Hepatocyte (in vitro differentiated cells): ENCODE data around the gene GORASP1. TPM values are rescaled to one million over a fixed set of nuclear protein-coding genes. Genes with fewer than 3 reads are reported as not detected.
A peak's percentile ranks its signal among the peaks of the same experiment; 100 is the strongest.

Source experiments
- DNase-seq: peaks from one replicate; pipeline ENCODE4 v3.0.0-alpha.2; 2016; ENCODE audit warnings: low spot score
- H2AFZ ChIP-seq: fragments of 200-600 bp; sonication (generic); 2 replicates; pipeline ENCODE4 v1.6.0; 2016; ENCODE audit warnings: antibody characterized with exemption, mild to moderate bottlenecking
- H3K27ac ChIP-seq: fragments of 200-600 bp; sonication (generic); 2 replicates; pipeline ENCODE4 v1.5.1; 2016; ENCODE audit warnings: mild to moderate bottlenecking
- H3K27me3 ChIP-seq: fragments of 200-600 bp; sonication (generic); 2 replicates; pipeline ENCODE4 v1.6.1; 2016
- H3K36me3 ChIP-seq: fragments of 200-600 bp; sonication (generic); replicated peaks from 2 replicates; pipeline ENCODE4 v1.5.1; 2016; ENCODE audit warnings: low read depth; ENCODE audit not compliant: insufficient read depth
- H3K4me1 ChIP-seq: fragments of 200-600 bp; sonication (generic); 2 replicates; pipeline ENCODE4 v1.5.1; 2016; ENCODE audit warnings: mild to moderate bottlenecking, moderate library complexity; ENCODE audit not compliant: insufficient read depth
- H3K4me2 ChIP-seq: fragments of 200-600 bp; sonication (generic); 2 replicates; pipeline ENCODE4 v1.6.0; 2016
- H3K4me3 ChIP-seq: fragments of 200-600 bp; sonication (generic); 2 replicates; pipeline ENCODE4 v1.5.1; 2016; ENCODE audit warnings: mild to moderate bottlenecking
- H3K79me2 ChIP-seq: fragments of 200-600 bp; sonication (generic); 2 replicates; pipeline ENCODE4 v1.6.0; 2017; ENCODE audit warnings: mild to moderate bottlenecking
- H3K9me2 ChIP-seq: fragments of 200-600 bp; sonication (generic); replicated peaks from 2 replicates; pipeline ENCODE4 v1.6.0; 2017; ENCODE audit warnings: mild to moderate bottlenecking; ENCODE audit not compliant: insufficient read depth
- H3K9me3 ChIP-seq: fragments of 200-600 bp; sonication (generic); 2 replicates; pipeline ENCODE4 v1.5.1; 2016; ENCODE audit warnings: low read depth, mild to moderate bottlenecking
- H4K20me1 ChIP-seq: fragments of 200-600 bp; sonication (generic); 2 replicates; pipeline ENCODE4 v1.6.0; 2016; ENCODE audit warnings: mild to moderate bottlenecking; ENCODE audit not compliant: insufficient read depth, poor library complexity, severe bottlenecking
- CTCF ChIP-seq: fragments of 200-600 bp; sonication (generic); IDR thresholded peaks from 2 replicates; pipeline ENCODE4 v1.5.1; 2016; ENCODE audit warnings: antibody characterized with exemption, mild to moderate bottlenecking; ENCODE audit not compliant: poor library complexity
- EZH2 ChIP-seq: fragments of 200-600 bp; sonication (generic); IDR thresholded peaks from 2 replicates; pipeline ENCODE4 v1.6.1; 2016; ENCODE audit warnings: antibody characterized with exemption, mild to moderate bottlenecking, borderline replicate concordance
- EZH2phosphoT487 ChIP-seq: fragments of 200-600 bp; sonication (generic); IDR thresholded peaks from one replicate; pipeline ENCODE4 v1.6.1; 2018; ENCODE audit warnings: antibody characterized with exemption, mild to moderate bottlenecking, low read depth, moderate library complexity; ENCODE audit not compliant: unreplicated experiment, severe bottlenecking
- WGBS: methylation state at CpG from one replicate; pipeline ENCODE4 v1.1.6; 2016; ENCODE audit warnings: low lambda C conversion rate; ENCODE audit errors: missing lambda C conversion rate; 5-methylcytosine and 5-hydroxymethylcytosine counted together
- polyA plus RNA-seq: library from polyadenylated mRNA; unstranded; fragments of >200 nt; fragmentation: Nextera tagmentation; extraction: Ambion mirVana; gene quantifications from 2 replicates; pipeline ENCODE4 v1.2.1, GENCODE V29; 2016
- total RNA-seq: library from RNA; depleted of rRNA; stranded (reverse); fragments of >200 nt; gene quantifications from 2 replicates; pipeline ENCODE4 v1.2.3, GENCODE V29; 2014

Gene GORASP1
- total RNA-seq (38.0 and 48.6 TPM in 2 replicates), polyA plus RNA-seq (42.0 and 49.0 TPM in 2 replicates)

GRCh38 chr3:39107388-39108199 is at the start of gene GORASP1, which contains the start of gene TTC21A:
GORASP1 (minus strand) TSS chr3:39107627; CDS start chr3:39107541, 86 bp downstream.
TTC21A (plus strand) TSS chr3:39107680; CDS start chr3:39107838, 158 bp downstream.
- Histone ChIP-seq H3K4me1 (peaks cover 11% of the 10 kb centered on the region), H3K27me3 (no peaks in the 10 kb centered on the region), H4K20me1 (peaks cover 38% of the 10 kb centered on the region), H3K27ac (peak within 1 kb of the TSS; percentile 98), H3K36me3 (no peaks in the 10 kb centered on the region), H3K4me2 (peak within 1 kb of the TSS; percentile 91), H2AFZ (peak within 1 kb of the TSS; percentile 96), H3K4me3 (peak within 1 kb of the TSS; percentile 98), H3K9me2 (no peaks in the 10 kb centered on the region), H3K9me3 (no peaks in the 10 kb centered on the region), H3K79me2 (peaks cover 44% of the 10 kb centered on the region)
- WGBS: 1% methylated on average over 74 of the region's 74 CpGs
- TF ChIP-seq CTCF: no peak
- TF ChIP-seq EZH2: no peak
- peak; percentile 93 for DNase-seq

- H3K36me3 ChIP-seq: no peaks in the 10 kb centered on the region
- H3K27me3 ChIP-seq: no peaks in the 10 kb centered on the region
- no peaks in the 10 kb centered on the region for H3K9me2 ChIP-seq
- peak overlapping the region; percentile 96 for H3K27ac ChIP-seq
- no peak overlapping the region for H3K4me2 ChIP-seq
- no peak overlapping the region for H3K4me3 ChIP-seq
- peak overlapping the region; percentile 41 for H2AFZ ChIP-seq
- H3K79me2 ChIP-seq: peaks cover 18% of the 10 kb centered on the region
- H4K20me1 ChIP-seq: peaks cover 11% of the 10 kb centered on the region
- H3K4me1 ChIP-seq: peaks cover 33% of the 10 kb centered on the region
- no peaks in the 10 kb centered on the region for H3K9me3 ChIP-seq
- TF ChIP-seq EZH2phosphoT487 (no peak), CTCF (no peak), EZH2 (no peak)
- no peak for DNase-seq
- 78% methylated on average over 4 of the region's 4 CpGs for WGBS
Measured at GRCh38 chr3:39156421-39156820, 49.0 kb upstream of the GORASP1 start.

GRCh38 chr3:39154280-39155021 is 47.0 kb upstream of the GORASP1 start:
- H2AFZ ChIP-seq: peak overlapping the region; percentile 13

More at GRCh38 chr3:39154280-39155021, 47.0 kb upstream of the GORASP1 start:
- Histone ChIP-seq H3K4me3 (peak overlapping the region; percentile 30), H4K20me1 (peaks cover 28% of the 10 kb centered on the region), H3K4me1 (peaks cover 51% of the 10 kb centered on the region), H3K36me3 (no peaks in the 10 kb centered on the region), H3K27ac (peak overlapping the region; percentile 96), H3K9me2 (no peaks in the 10 kb centered on the region), H3K79me2 (peaks cover 35% of the 10 kb centered on the region), H3K27me3 (no peaks in the 10 kb centered on the region), H3K4me2 (peak overlapping the region; percentile 81), H3K9me3 (no peaks in the 10 kb centered on the region)
- peak; percentile 80 for DNase-seq
- TF ChIP-seq EZH2phosphoT487: no peak
- no peak for TF ChIP-seq EZH2
- TF ChIP-seq CTCF: no peak
- WGBS: 35% methylated on average over 18 of the region's 18 CpGs
